Lung (tissue), 12 donors: ENCODE results near the gene CLCF1. TPM values are rescaled to one million over a fixed set of nuclear protein-coding genes. Genes with fewer than 3 reads are reported as not detected.
A peak's percentile ranks its signal among the peaks of the same experiment; 100 is the strongest.

Experiments used
- ATAC-seq: fragments of 200-7000 bp; cut with Tn5 transposase; one replicate; pipeline ENCODE4 v1.9.1; 2020; ENCODE audit warnings: moderate number of reproducible peaks; ENCODE audit not compliant: insufficient read depth, low FRiP score
- DNase-seq, 3 donors: peaks; one replicate each; pipeline ENCODE4 v3.0.0-alpha.2; 2013 to 2017
- H3K27ac ChIP-seq, 2 donors: one replicate each; pipeline ENCODE4 v1.5.1; 2013; ENCODE audit warnings: mild to moderate bottlenecking in 2 of 2, moderate library complexity in 2 of 2, control low read depth in 1 of 2, inconsistent platforms in 1 of 2, low read depth in 1 of 2, low read length in 1 of 2
- H3K27me3 ChIP-seq, 3 donors: one replicate each; pipeline ENCODE4 v1.5.1; 2013; ENCODE audit warnings: low read length in 2 of 3; ENCODE audit not compliant: control insufficient read depth in 3 of 3, insufficient read depth in 3 of 3
- H3K36me3 ChIP-seq, 4 donors: one replicate each; pipeline ENCODE4 v1.5.1; 2013; ENCODE audit warnings: low read length in 4 of 4, mild to moderate bottlenecking in 1 of 4, moderate library complexity in 1 of 4; ENCODE audit not compliant: control insufficient read depth in 4 of 4, insufficient read depth in 4 of 4
- H3K4me1 ChIP-seq, 5 donors: one replicate each; pipeline ENCODE4 v1.5.1; 2013; ENCODE audit warnings: low read length in 5 of 5, mild to moderate bottlenecking in 2 of 5, moderate library complexity in 1 of 5; ENCODE audit not compliant: control insufficient read depth in 5 of 5, insufficient read depth in 5 of 5
- H3K4me3 ChIP-seq: one replicate; pipeline ENCODE4 v1.5.1; 2013; ENCODE audit warnings: mild to moderate bottlenecking, control low read depth, moderate library complexity
- H3K9ac ChIP-seq, 2 donors: one replicate each; pipeline ENCODE4 v1.5.1; 2013; ENCODE audit warnings: low read length in 2 of 2, control low read depth in 1 of 2; ENCODE audit not compliant: insufficient read depth in 1 of 2
- H3K9me3 ChIP-seq, 4 donors: one replicate each; pipeline ENCODE4 v1.5.1; 2013; ENCODE audit warnings: low read length in 3 of 4, mild to moderate bottlenecking in 1 of 4, moderate library complexity in 1 of 4; ENCODE audit not compliant: control insufficient read depth in 4 of 4, insufficient read depth in 3 of 4
- WGBS, 2 donors: extraction: QIAGEN DNeasy Blood & Tissue Kit; methylation state at CpG; one replicate each; pipeline ENCODE4 v1.1.7; 2013; 5-methylcytosine and 5-hydroxymethylcytosine counted together
- polyA plus RNA-seq, 2 donors: library from polyadenylated mRNA; stranded (reverse); fragments of 200-250 nt; gene quantifications; one replicate each; pipeline ENCODE4 v1.2.1, GENCODE V29; 2013
- total RNA-seq, 2 donors: library from RNA; depleted of rRNA in 1 of 2; stranded (reverse); fragments of >200 nt in 1 of 2; gene quantifications; one replicate each; pipeline ENCODE4 v1.2.1, GENCODE V29; 2014 to 2021
- TF ChIP-seq, protein P1 (sequence below): IDR thresholded peaks from 2 replicates; pipeline ENCODE4 v1.5.1; 2012; ENCODE audit warnings: mild to moderate bottlenecking; ENCODE audit errors: control extremely low read depth, extremely low read depth
- donor health status: control.
- donor health status: control.
- donor health status: Bipolar disorder and iron deficiency.
- donor health status: healthy.
- donor health status: DM: yes; HTN: yes; CAD: no.

The CLCF1 gene
- total and polyA plus RNA-seq, 4 donors = 3.5 to 10.0 (median 8.7) TPM

DNA sequence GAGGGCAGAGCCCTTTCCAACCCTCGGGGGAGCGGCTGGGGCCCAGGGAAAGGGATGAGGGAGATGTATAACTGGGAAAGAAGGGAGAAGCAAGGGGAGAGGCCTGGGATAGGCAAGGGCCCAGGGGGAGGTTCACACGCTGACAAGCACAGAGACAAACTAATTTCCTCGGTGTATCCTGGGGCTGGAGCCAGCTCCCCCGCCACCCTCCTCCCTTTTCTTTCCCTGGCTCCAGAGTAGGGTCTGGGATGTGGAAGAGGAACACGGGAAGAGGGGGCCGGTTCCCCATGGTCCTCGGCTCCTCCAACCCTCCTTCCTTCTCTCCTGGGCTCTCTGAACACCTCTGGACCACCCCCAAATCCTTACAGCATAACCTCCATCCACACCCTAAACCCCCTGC is 6.9 kb downstream of the CLCF1 start:
- WGBS, 2 donors = 48 to 58% methylated on average over 6 to 8 of the region's 8 CpGs
- no peak overlapping the region for H3K9ac ChIP-seq

DNA sequence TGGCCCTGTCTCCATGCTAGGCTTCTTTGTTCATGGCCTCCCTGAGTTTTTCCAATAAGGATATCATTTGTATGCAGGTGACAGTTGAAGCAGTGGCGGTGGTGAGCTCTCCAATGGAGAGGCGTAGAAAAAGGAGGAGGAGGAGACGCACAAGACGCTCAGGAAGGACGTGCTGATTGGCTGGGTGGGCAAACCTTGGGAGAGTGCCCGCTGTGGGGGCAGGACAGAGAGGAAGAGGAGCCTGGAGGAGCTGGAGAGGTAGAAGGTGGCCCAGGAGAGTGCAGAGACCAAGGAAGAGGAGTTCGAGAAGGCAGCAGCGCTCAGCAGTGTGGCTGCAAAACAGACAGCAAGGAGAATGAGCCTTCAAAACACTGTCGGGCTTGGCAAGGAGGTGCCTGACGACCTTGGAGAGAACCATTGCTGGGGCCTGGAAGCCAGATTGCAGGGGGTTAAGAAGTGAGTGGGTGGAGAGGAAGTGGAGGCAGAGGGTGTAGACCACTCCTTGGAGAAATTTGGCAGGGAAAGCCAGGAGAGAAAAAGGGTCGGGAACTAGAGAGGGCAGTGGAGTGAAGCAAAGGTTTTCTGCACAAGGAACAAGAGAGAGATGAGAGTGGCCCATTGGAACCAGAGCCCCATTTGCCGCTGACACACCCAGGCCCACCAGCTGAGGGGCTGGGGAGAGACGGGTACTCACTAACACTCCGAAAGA is 7.5 kb downstream of the CLCF1 start:
- Histone ChIP-seq H3K9ac (no peak overlapping the region), H3K4me1 (peaks cover 9 to 59% (median 32%) of the 10 kb centered on the region in 5 donors), H3K9me3 (no peaks in the 10 kb centered on the region), H3K36me3 (peaks cover 0 to 12% (median 7%) of the 10 kb centered on the region in 4 donors), H3K27me3 (no peaks in the 10 kb centered on the region), H3K4me3 (no peak overlapping the region), H3K27ac (peak overlapping the region in 1 of 2 donors; percentile 49)
- peak in 2 of 3 donors; percentile 51 to 68 for DNase-seq
- no peak for ATAC-seq
- TF ChIP-seq, protein P1, sequence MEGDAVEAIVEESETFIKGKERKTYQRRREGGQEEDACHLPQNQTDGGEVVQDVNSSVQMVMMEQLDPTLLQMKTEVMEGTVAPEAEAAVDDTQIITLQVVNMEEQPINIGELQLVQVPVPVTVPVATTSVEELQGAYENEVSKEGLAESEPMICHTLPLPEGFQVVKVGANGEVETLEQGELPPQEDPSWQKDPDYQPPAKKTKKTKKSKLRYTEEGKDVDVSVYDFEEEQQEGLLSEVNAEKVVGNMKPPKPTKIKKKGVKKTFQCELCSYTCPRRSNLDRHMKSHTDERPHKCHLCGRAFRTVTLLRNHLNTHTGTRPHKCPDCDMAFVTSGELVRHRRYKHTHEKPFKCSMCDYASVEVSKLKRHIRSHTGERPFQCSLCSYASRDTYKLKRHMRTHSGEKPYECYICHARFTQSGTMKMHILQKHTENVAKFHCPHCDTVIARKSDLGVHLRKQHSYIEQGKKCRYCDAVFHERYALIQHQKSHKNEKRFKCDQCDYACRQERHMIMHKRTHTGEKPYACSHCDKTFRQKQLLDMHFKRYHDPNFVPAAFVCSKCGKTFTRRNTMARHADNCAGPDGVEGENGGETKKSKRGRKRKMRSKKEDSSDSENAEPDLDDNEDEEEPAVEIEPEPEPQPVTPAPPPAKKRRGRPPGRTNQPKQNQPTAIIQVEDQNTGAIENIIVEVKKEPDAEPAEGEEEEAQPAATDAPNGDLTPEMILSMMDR = no peak
- WGBS, 2 donors = 52 to 71% methylated on average over 14 of the region's 14 CpGs

More for the DNA sequence above, 6.9 kb downstream of the CLCF1 start:
- TF ChIP-seq, protein P1 = no peak
- Histone ChIP-seq H3K4me1 (peaks cover 9 to 65% (median 38%) of the 10 kb centered on the region in 5 donors), H3K9me3 (no peaks in the 10 kb centered on the region), H3K27ac (peak overlapping the region in 1 of 2 donors; percentile 49), H3K36me3 (peaks cover 0 to 12% (median 7%) of the 10 kb centered on the region in 4 donors), H3K27me3 (no peaks in the 10 kb centered on the region), H3K4me3 (no peak overlapping the region)
- ATAC-seq (no peak), DNase-seq (peak; percentile 84 to 93 (median 87))

DNA sequence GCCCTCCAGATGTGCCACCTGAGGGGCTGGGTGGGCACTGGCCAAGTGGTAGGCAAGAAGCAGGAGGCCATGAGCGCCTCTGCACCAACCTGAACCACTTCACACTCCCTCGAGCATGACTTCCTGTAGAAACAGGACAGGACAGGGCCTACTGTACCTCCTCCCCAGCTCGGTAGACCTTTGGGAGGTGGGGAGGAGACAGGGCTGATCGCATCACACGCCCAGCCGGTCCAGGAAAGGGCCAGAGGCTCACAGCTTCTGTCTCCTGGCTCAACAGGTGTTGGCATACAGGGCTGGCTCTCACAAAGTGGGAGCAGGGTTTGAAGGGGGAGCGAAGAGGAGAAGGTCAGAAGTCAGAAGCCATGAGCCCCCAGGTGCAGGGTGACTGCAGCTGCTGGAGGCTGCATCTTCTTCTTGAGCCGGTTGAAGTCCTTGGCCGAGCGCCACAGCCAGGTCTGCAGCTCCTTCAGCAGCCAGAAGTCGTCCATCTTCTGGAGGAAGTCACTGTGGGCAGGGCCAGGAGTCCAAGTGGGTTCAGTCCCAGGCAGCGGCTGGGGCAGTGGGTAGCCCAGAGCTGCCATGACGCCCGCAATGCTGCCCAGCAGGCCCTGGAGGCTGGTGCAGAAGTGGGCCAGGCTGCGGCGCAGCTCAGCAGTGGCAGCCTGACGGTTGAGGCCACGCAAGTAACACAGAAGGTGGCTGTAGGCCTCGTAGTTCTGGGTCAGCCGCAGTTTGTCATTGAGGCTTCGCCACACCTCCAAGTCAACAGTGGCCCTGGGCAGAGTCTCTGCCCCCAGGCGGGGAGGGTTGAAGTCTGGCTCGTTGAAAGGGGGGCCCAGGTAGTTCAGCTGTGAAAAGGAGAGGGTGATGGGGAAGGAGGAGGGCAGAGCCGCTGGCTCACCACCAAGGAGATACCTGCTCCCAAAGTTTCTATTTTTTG is 8.3 kb downstream of the CLCF1 start:
- H3K4me1 ChIP-seq = peaks cover 9 to 52% (median 25%) of the 10 kb centered on the region in 5 donors
- no peak for DNase-seq
- 71 to 80% methylated on average over 24 of the region's 24 CpGs for WGBS, 2 donors

More for the DNA sequence above, 8.3 kb downstream of the CLCF1 start:
- TF ChIP-seq, protein P1 = no peak
- Histone ChIP-seq H3K9me3 (no peaks in the 10 kb centered on the region), H3K36me3 (peaks cover 0 to 12% (median 7%) of the 10 kb centered on the region in 4 donors), H3K4me3 (no peak overlapping the region), H3K9ac (no peak overlapping the region), H3K27ac (no peak overlapping the region), H3K27me3 (no peaks in the 10 kb centered on the region)
- ATAC-seq = no peak
